ENCODE data around the gene GPRC5B.

GPRC5B gene

GRCh38 chr16:19841184-19841583, 43.5 kb downstream of the GPRC5B start:
- DNase-seq, result no peak

DNA sequence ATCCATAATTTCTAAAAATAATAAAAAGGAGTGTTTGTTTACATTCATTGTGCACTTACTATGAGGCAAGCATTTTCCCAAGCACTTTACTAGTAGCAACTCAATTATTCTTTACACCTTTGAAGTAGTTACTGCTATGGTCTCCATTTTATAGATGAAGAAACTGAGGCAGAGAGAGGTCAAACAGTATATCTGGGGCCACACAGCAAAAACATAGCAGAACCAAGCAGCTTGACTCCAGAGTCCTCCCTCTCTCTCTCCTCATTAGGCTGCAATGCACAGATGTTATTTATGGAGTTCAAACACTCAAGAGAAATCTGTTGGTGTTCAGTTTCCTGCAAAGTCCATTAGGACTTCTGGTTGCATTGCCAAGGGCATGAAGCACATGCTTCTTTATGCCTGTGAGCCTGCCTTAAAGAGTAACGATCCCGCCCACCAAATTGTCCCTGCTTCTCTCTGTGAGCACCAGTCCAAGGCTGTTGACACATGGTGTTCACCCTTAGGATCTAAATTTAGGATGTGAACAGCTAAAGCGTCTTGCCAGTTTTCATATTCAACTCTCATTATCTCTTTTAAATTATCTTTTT, 44.0 kb downstream of the GPRC5B start:
- no peak for DNase-seq

DNA sequence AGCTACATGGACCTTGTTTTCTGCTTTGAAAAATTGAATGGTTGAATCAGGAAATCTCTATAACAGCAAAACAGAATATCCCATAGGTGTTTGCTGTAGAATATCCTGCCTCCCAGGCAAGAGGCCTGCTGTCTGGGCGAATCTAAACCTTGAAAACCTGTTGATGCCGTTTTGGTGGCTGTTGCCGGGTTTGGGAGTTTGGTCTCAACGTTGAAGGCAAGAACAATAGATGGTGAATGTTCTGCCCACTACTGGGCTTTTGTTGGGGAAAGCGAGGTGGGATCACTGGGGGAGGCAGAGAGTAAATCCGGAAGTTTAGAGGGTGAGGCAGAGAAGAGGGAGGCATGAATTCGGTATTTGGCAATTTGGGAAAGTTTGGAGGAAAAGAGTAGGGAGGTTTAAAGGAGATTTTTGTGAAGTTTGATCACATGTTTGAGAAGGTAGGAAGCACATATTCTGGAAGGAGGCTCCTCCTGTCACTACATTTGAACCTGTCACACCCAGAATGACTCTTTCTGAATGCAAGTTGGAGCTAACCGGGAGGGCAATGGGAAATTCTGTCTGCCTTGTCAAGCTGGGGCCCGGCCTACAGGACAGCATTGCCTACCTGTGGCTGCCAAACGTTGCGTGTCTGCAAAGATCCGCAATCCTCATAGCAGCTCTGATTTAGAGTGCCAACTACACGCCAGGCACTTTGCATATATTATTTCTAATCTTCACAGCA, 46.5 kb downstream of the GPRC5B start:
- no peak for DNase-seq

- DNase-seq, result no peak
These were observed 47.2 kb downstream of the GPRC5B start for GRCh38 chr16:19837331-19837980.

DNA sequence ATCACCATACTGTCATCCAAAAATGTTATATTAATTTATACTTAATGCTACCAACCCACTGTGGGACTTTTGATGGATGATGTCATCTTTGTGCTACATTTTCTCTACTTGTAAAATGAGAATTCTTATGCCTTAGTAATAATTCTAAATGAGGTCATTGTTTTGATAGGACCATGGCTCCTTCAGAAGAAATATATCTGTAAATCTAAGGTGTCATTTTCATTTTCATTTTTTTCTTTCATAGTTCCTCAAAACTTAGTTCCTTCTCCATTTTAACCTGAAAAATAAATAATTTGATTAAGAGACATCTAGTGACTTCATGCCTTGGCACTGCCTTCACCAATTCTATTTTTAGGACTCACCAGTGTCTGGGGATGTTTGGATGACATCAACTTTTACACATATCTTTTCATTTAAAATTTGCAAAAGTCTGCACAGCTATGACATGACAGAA, 48.7 kb downstream of the GPRC5B start:
- DNase-seq, result no peak

DNA sequence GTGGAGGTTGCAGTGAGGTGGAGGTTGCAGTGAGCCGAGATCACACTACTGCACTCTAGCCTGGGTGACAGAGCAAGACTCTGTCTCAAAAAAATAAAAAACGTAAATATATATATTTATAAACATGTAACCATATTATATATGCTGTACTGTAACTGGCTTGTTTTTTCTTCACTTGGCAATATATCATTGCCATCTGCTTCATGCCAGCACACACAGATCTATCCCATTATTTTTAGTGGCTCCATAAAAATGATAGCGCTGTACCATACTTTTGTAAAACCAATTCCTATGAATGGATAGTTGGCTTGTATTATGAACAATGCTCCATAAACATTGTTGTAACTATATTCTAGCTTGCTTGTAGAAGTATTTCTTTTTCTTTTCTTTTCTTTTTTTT, 49.5 kb downstream of the GPRC5B start:
- no peak for DNase-seq

- DNase-seq, result no peak
These were observed 51.1 kb downstream of the GPRC5B start for GRCh38 chr16:19833581-19833980.

DNA sequence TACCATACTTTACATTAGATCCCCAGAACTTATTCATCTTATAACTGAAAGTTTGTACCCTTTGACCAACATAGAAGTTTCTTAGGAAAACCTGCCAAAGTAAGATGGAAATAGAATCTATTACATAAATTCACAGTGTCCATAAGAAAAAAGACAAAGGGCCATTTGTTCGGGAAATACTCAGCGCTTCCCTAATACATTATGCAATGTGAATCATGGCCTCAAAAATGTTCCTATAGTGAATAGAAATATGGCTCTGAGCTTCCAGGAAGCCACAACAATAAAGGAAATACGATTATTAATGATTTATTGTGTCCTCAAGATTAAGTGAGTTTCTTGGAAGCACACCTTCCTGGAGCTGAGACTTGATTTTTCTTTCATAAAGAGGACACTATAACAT, 51.5 kb downstream of the GPRC5B start:
- DNase-seq, result no peak

- no peak for DNase-seq
These were observed 53.0 kb downstream of the GPRC5B start for GRCh38 chr16:19831678-19832077.

DNA sequence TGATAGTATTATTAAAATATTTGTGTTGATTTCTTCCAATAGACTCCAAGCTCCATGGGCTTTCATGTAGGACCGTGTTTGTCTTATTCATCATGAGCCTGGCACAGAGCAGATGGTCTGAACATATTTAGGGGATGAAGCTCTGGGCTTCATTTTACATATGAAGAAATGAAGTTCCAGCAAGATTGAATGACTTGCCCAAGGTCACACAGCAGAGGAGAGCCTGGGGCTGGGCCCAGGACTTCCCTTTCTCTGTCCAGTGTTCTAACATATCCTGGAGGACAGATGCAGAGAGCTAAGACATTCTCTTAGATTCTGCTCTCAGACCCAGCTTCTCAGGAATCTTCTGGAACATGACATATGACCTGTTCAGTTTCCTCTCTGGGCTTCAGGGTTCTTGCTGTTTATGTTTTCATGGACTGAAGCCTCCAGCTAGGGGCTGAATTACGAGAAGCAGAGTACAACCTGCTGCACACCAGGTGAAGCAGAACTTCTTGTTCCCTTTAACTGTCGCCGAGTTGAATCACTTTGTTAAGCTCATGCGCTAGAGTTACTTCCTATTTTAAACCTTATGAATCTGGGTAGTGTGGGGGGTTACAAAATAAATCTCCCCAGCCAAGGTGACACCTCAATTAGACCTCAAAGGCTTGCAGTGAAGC, 53.6 kb downstream of the GPRC5B start:
- DNase-seq, result no peak

DNA sequence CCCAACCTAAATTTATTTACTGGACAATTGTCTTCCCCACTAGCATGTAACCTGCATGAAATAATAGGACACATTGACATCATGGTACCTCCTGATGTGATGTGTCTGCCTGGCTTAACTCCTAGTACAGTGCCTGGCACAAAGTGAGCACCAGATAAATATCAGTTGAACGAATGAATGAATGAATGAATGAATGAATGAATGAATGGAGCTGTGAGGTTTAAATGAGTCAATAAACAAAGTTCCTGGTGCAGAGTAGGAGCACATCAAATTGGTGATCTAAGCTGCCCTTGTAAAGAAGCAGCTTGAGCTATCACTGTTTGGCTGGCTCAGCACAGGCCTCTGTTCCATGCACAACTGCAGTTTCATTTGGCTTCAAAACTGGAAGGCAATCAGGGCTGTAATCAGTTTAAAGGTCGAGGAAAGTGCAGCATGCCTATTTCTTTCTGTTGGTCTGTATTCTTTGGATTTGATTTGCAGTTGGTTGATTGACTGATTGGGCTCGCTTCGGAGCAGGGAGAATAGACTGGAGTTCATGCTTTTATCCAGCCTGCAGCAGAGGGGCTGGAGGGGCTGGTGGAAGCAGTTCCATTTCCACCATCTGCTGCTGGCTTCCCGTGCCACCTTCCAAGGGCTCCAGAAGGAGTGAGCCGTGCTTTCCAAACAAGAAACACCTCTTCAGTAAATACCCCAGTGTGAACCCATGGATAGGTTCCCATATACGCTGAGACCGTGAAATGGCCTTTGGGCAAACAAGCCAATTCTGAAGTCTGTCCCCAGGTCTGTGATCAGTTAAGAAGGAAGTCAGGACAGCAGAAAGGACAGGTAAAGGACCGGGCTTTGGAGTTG, 54.6 kb downstream of the GPRC5B start:
- no peak for DNase-seq

GRCh38 chr16:19824216-19824615, 60.4 kb downstream of the GPRC5B start:
- DNase-seq, result no peak

- no peak for DNase-seq
These were observed 61.3 kb downstream of the GPRC5B start for GRCh38 chr16:19823322-19823721.

DNA sequence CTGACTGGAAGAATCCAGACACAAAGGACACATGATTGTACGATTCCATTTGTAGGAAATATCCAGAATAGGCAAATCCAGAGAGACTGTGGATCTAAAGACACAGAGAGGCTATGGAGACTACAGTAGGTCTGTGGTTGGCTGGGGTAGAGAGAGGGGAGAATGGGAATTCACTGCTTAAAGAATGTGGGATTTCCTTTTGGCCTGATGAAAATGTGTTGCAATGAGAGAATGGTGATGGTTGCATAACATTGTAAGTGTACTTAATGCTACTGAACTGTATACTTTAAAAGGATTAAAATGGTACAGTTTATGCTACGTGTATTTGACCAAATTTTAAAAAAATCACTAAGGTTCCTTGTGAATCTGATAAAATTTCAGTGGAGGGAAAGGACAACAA, 62.1 kb downstream of the GPRC5B start:
- DNase-seq, result no peak

DNA sequence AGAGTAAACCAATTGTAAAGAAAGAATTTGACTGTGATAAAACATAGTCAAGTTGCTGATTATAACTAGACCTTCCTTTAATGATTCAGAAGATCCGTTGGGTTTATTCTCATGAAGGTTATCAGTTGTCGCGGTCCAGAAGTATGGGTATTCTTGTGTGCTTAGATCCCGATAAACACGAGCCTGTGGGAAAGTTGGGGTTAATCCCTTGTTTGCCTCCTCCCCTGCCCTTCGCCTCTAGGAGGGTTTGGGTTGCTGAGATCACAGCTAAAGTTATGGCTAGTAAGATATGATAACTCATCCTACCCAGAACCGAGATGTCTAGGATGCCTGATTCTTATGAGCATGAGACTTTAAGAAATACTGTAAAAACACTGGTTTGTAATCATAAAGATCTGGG, 66.8 kb downstream of the GPRC5B start:
- no peak for DNase-seq

DNA sequence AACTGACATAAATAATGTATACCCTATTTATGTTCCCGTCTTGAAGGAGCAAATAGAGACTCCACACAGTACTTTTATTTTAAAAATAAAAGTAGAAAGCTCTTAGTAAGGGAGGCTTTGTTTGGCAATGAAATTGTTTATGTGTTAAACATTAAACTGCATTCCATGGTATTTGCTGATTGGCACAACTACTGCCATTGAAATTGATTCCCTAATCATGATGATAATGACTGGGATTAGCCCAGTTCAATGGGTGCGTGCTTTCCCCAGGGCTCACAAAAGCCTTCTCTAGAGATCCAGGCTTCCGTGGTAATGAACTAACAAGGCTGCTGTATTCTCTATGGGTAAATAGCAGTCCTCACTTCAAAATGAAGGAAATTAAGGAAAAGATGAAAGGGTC, 67.5 kb downstream of the GPRC5B start:
- no peak for DNase-seq

DNA sequence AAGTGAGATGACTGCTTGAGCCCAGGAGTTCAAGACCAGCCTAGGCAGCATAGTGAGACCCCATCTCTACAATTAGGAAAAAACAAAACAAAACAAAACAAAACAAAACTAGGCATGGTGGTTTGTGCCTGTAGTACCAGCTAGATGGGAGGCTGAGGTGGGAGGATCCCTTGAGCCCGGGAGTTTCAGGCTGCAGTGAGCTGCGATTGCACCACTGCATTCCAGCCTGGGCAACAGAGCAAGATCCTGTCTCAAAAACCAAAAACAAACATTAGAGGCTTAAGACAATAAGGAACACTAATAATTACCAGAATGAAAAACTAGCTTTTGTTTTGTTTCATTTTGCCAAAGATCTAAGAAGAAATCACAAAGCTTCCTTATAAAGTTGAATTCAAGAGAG, 69.2 kb downstream of the GPRC5B start:
- DNase-seq, result no peak

DNA sequence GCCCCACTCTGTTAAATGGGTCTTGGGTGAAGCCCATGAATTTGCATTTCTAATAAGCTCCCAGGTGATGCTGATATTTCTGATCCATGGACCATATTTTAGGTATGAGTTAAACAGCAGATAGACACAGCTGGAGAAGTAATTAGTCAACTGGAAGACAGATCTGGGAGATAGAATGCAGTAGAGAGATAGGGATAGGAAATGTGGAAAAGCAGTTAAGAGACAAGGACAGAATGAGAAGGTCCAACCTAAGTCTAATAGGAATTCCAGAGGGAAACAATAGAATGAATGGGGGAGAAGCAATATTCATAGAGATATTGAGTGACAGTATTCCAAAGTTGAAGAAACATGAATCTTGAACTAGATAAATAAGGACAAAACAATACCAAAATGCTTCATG, 71.7 kb downstream of the GPRC5B start:
- DNase-seq, result no peak

- no peak for DNase-seq
These were observed 73.6 kb downstream of the GPRC5B start for GRCh38 chr16:19810817-19811731.

DNA sequence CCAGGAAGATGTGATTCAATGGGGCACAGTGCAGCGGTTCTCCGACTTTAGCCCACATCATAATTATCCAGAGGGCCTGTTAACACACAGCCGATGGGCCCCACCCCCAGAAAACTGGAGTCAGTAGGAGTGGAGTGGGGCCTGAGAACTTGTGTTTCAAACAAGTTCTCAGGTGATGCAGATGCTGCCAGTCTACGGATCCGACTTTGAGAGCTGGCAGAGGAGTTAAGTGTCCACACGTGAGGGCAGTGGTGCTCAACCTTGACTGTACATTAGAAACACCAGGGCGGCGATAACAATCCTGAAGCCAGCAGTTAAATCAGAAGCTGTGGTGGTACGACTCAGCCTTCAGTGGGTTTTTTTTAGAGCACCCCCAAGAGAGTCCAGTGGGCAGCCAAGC, 75.0 kb downstream of the GPRC5B start:
- DNase-seq, result no peak

GRCh38 chr16:19809121-19809635, 75.5 kb downstream of the GPRC5B start:
- DNase-seq, result no peak

Measured in NK-92 treated with Interleukin-12 subunit alpha and Interleukin-12 subunit beta, amount 100 ng/mL, for 24 hours (cell line).